HT1080 (cell line): ENCODE results near the gene NME7. TPM values are rescaled to one million over a fixed set of nuclear protein-coding genes. Genes with fewer than 3 reads are reported as not detected.
A peak's percentile ranks its signal among the peaks of the same experiment; 100 is the strongest.
"Not testable (repeated sequence)": the region's sequence is repeated elsewhere in the genome, so short reads cannot be mapped to it uniquely, and the experiment has no call there.

ENCODE experiments used
- DNase-seq: peaks from one replicate; pipeline ENCODE4 v3.0.0-alpha.2; 2015; ENCODE audit warnings: low read depth
- total RNA-seq: library from RNA; depleted of rRNA; stranded (reverse); fragments of >200 nt; shearing (Covaris generic); gene quantifications from 2 replicates; pipeline ENCODE4 v1.2.3, GENCODE V29; 2014

NME7 gene
- total RNA-seq, 1 experiment from 2014 or later = 21.0 TPM

DNA sequence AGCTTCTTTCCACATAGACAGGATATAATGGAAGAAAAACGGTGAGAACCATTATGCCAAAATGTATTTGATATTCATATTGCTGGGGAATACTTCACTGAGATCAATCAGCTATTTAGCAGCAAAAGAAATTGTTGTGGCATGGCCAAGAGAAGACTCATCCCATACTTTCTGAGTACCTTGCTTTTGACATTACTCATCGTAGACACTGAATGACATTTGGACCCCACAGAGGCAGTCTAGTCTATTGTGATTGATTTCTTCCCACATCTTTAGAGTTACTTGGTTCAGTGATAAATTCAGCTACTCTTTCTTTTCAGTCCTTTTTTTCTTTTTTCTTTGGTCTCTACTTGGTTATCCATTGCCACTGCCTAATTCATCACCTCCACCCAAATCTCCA lies 239.0 kb downstream of the NME7 start:
- no peak for DNase-seq

DNA sequence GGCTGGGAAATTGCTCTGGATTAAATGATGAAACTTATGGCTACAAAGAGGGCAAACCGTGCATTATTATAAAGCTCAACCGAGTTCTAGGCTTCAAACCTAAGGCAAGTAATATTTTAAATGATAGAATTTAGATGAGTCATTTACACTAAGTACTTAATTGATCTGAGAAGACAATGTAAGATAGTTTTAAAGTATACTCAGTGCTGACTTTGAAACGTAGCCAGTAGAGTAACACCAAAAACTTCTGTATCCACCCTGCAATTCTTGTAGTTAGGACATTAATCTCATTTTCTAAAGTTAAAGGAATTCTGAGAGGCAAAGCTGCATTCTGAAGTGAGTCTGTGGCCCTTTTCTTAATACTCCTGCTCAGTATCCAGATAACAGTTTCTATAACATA lies 240.3 kb downstream of the NME7 start:
- no peak for DNase-seq

DNA sequence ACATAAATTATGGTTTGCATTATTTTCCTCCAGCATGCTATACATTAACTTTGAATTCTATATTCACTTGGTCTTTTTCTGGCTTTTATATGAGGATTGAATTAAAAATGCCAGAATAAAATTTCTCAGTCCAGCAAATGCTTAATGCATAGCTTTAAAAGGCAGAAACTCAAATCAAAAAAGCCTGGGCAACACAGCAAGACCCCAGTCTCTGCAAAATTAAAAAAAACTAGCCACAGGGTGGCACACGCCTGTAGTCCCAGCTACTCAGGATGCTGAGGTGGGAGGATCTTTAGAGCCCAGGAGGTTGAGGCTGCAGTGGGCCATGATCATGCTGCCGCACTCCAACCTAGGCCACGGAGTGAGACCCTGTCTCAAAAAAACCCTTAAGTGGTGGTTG lies 241.3 kb downstream of the NME7 start:
- no peak for DNase-seq

DNA sequence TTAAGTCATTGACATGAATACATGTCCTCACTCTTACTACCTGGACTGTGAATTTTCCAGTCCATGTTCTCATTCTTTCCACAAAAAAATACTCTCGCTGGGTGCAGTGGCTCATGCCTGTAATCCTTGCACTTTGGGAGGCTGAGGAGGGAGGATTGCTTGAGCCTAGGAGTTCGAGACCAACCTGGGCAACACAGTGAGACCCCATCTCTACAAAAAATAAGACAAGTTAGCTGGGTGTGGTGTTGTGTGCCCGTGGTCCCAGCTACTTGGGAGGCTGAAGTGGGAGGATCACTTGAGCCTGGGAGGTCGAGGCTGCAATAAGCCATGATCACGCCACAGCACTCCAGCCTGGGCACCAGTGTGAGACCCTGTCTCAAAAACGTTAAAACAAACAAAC lies 242.0 kb downstream of the NME7 start:
- DNase-seq = not testable (repeated sequence)

DNA sequence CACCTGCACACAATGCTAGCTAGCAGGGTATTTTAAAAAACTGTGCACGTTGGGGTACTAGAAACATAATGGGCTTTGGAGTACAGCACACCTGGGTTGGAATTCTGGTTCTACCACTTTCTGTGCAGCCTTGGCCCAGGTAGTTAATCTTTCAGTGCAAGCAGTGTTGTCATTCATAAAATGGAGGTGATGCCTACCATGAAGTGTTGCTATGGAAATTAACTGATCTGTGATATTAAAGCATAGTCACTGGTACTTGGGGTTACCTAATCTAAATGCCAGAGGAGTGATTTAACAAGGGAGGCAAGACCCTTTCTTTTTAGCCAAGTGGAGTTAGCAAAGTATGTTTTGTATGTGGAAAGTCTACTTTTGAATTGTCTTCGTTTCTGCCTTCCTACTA lies 243.1 kb downstream of the NME7 start:
- no peak for DNase-seq

DNA sequence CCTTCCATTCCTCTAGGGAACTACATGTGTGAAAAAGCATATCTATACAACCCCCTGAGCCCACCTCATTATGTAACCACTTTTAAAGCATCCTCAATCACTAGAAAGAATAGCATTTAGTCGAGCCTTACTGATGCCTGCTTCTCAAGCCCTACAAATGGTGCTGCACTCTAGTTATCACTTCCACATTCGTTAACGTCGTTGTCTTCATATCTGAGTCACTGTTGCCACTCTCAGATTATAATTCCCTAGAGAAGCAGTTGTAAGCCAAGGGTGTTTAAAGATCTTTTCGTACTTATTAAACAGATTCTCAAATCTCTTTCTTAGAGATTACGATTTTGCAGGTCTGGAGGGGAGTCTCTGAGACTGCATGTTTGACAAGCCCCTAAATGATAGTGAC lies 244.6 kb downstream of the NME7 start:
- DNase-seq = no peak

DNA sequence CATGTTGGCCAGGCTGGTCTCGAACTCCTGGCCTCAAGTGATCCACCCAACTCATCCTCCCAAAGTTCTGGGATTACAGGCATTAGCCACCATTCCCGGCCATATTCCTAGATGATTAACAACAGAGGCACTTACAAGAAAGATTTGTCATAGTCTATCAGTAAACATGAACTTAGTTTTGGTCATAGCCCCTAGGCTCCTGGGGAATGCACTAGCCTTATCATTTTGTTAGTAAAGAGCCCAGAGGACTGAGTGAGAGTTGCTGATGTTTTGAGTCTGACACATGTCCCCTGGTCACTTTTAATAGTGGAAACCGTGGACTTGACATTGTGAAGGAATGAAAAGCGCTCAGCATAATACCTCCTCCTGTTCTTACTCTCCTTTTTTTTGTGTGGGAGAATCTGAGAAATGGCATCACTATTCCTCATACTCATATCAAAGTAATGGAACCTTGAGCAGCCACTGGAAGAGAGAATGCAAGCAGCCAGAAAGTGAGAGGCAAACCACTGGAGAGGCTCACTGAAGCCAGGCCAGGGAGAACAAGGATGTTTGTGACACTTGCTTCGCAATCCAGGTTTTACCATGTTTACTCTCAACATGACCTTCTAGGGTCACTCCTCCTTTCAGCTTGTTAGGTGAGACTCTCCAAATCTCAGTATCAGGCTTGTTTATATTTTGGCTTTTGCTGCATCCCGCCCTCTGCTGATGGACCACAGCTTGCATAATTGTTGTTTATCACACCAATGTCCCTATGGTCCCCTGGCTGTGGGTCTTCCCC lies 246.3 kb downstream of the NME7 start:
- DNase-seq = no peak

DNA sequence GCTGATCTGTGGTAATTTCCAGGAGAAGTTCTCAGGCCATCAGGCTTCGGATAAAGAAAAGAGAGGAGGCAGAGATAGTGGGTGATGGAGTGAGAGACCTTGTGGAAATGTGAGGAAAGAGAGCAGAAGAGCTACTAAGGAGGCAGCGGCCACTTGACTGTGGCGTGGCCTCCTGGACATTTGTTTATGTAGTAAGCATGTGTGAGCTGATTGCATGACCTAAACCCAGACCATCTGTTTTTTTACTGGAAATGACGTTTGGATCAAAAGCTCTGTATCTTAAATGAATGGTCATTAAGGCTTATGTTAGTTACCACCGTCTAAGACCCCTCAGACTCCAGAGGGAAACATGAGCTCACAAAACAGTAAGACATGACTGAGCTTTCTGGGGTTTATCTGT lies 247.5 kb downstream of the NME7 start:
- no peak for DNase-seq

DNA sequence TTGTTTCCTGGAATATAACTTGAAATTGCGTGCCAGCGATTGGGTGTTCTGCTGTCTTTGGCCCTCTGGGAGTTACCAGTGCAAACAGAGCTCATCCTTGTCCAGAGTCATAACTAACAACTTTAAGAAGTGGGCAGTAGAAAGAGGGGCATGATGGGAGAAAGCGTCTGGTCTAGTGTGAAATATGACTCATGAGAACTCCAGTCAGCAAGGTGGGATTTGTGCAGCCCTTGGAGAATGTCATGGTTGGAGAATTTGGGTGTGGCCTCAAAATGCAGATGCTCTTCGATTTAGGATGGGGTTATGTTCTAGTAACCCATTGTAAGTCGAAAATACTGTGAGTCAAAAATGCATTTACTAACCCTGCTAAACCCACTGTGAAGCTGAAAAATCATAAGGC lies 248.2 kb downstream of the NME7 start:
- peak; percentile 84 for DNase-seq

DNA sequence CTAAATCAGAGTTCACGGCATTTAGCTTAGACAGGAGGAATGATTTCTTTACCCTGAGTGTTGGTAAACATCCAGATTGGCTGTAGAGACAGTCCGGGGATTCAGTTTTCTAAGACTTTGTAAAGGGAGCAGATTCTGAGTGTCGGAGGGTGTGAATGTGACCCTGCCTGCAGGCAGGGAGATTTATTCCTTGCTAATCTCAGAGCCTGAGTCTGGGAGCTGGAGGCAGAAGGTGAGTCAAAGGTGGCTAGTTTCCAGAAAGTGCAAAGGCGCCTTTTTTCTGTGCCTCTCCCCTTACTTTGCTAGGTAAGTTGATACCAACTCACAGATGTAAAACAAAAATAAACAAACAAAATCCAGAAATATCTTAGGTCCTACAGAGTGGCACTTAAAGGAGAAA lies 249.4 kb downstream of the NME7 start:
- no peak for DNase-seq

DNA sequence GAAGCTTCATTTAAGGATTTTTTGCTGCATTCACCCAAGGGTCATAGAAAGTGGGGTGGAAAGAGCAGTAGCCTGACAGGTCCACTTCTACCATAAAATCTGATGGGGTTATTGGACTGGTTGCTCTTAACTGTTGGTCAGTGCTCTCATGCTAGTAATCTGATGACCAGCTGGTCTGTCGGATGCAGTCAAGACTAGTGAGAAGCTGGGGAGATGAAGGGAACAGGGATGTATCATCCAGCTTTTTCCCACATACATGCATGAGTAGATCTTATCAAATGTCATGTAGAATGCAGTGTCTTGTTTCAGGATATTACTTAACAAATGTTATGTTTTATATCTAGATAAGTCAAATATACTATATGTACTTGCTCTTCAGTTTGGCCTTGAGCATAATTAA lies 250.0 kb downstream of the NME7 start:
- no peak for DNase-seq

DNA sequence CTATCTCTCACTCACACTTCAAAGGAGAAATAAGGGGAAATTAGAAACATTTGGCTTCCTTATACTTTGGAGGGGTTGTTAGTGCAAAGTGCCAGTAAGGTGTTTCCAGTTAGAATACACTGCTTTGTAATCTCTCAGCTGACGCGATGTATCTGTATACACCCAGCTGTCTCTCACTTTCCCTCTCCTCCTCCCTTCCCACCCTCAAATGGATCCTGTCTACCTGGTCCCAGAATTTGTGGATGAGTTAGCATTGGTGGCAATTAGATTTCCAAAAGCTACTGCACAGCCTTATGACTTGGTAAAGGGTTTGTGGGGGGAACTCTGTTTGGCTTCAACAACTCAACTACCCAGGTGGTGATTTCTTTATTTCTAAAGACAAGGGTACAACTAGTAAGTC lies 250.6 kb downstream of the NME7 start:
- no peak for DNase-seq

DNA sequence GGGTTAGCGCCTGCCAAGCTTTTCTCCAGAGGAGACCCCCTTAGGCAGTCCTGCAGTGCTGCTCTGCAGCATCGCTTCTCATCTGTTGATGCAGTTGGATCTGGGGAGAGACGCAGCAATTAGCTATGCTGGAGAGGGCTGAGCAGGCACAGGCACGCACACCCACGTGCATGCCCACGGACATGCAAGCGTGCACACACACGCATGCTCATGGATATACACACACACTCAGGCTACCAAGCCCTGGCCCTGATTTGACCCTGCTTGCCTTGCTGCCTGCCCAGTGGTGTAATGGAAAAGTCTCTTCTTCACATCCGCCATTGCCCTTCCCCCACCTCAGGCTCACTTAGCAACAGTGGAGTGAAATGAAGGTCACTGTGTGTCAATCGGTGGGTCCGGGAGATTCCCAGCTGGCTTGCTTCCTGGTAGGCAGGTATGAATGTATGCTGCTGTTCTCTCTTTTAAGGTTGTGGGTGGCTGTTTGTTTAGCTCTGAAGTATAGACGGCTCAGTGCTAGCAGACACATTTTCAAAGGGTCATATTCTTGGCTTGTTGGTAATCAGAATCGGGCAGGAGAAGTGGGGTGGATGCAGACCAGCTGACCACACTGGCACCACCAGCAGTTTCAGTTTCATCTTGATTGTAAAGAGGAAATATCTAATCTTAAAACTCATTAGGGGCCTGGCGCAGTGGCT lies 251.6 kb downstream of the NME7 start:
- no peak for DNase-seq

DNA sequence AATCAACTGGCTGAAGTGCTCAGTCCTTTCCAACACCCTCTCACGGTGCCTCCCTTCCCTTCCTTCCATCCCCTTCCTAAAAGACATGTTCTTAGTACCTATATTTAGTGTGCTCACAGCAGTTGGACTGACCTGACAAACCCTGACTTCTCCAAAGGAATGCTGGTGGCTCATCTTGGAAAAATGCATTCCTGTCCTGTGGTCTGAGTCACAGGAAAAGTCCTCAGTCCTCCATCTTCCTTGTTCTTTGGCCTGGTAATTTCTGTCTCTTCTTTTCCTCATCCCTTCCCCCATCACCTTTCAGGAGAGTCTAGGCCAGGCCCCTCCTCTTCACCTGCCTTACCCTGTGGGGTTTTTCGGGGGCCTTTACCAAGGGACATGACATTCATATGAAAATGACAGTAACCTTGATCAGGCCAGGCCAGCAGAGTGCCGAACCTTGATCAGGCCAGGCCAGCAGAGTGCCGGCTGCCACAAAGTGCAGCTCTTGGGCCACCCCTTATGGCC lies 253.9 kb downstream of the NME7 start:
- DNase-seq = peak; percentile 97

DNA sequence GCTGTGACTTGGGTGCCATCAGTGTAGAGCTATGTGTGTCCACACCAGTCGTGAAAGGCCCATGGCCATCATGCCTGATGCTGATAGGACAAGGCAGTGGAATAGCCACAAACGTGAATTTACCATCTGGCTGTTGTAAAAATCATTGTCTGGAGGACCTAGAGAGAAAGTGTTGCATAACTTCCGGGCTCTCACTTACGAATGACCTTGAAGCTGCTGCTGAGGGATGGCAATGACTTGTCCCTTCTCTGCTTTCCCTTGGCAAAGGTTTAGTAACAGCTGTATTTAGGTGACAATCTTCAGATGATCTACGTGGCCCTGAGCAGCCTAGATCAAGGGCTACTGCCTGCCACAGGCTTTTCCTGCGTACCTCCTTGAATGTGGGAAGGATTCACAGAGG lies 255.4 kb downstream of the NME7 start:
- DNase-seq = no peak

DNA sequence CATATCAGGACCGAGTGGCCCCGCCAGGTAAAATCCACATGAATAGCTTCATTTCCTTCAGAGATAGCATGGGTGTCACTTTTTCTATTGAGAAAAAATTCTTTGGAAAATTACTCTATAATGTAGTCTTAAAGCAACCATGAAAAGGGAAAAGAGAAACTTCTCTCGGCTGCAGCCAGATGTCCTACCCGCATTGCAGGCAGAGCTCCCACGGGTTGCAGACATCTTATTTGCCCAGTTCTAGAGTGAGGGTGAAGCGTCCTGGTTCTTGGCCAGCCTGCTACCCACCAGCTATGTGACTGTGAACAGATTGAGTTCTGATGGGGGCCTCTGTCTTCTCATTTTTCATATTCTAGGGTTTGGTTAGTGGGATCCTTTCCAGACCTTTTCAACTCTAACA lies 256.1 kb downstream of the NME7 start:
- DNase-seq = no peak

DNA sequence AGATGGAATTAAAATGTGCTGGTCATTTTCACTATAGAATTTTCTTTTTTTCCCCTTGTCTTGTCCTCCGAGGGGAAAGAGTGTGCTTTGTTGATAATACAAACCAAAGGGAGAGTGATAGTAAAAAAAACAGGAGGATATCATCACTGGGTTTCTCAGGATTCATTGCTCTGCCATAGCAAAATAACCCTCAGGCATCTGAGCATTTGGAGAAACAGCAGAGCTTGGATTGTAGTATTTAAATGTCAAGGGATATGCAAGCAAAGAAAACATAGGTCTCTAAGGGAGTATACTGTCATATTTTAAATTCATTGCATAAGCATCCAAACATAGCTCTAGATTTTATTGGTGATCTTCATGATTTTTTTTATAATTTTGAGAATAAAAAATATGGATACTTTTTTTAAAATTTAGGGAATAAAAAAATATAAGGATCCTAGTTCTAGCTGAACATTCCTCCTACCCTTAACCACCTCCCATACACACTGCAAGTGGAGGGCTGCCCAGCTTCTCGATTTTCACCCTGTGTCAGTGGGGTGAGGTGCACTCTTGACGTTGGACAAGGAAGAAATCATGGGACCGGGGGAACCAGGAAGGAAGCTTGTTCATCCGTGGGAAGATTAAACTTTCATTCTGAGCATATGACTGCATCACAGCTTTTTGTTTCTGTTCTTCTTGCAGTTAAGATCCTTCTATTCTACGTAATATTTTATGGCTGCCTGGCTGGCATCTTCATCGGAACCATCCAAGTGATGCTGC lies 256.7 kb downstream of the NME7 start:
- DNase-seq = no peak

DNA sequence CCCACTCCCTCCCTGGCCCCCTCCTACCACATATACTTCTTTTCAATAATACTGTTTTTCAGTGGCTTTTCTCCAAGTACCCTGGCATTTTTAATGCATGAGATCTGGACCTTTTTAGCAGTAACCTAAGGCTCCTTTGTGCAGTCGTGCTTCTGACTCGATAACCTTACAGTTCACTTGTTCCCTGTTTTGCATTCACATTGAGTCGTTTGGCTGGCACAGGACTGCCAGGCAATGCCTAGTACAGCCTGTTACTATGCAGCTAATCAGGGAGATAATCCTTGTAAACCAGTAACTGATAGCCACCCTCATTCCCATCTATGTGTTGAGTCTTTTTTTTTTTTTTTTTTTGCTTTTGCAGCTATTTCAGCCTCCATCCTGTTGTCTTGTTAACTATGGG lies 257.4 kb downstream of the NME7 start:
- DNase-seq = no peak

DNA sequence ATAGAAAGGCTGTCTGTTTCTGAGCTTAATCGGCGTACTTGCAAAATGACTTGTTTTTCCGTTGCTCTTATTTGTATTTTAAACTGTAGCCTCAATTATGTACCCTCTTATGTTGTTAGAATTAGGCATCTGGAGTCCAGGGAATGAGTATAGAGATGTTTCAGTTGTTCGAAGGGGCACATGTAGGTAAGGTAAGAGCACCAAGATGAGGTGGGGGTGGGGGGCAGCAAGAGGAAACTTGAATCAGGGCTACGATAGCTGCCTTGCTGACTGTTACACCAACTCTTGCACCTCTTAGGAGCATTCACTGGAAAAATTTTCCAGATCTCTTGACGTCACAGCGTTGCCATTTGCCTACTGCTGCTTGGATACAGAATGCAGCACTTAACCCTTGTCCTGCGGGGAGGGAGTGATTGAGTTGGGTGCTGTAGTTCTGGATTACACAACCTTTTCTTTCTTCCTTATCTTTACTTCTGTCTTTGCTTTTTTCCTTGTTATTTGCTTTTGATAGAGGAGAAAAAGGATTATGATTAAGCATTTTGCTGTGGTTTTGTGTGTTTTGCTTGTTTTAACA lies 257.9 kb downstream of the NME7 start:
- DNase-seq = peak; percentile 55

DNA sequence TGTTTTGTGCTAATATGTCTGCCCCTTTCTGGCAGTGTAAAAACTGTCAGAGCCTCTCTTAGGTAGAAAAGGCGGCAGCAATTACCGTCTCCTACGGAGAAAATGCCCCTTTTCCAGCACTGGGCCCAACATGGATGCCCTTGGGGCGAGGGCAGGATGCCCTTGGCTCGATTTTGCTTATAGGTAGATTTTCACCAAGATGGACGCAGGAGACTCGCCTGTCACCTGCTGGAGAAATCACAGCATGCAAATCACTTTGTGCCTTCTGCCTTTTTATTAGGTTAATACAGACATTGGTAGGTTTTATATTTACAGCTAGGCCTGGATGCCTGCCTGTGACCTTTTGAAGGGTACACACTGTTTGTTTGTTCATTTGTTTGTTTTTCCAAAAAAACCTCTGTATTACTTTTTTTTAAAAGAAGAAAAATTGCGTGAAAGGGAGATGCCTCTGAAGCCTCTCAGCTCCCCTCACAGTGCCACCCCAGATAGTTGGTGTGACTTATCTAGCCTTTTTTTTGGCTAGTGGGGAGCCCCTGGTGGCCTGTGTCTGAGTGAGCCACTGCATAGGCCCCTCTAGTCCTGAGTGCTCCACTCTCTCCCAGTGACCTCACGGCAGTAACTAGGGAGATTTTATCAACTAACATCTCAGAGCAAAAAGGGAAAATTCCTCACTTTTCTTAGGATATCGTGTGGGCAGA lies 258.6 kb downstream of the NME7 start:
- DNase-seq = no peak

DNA sequence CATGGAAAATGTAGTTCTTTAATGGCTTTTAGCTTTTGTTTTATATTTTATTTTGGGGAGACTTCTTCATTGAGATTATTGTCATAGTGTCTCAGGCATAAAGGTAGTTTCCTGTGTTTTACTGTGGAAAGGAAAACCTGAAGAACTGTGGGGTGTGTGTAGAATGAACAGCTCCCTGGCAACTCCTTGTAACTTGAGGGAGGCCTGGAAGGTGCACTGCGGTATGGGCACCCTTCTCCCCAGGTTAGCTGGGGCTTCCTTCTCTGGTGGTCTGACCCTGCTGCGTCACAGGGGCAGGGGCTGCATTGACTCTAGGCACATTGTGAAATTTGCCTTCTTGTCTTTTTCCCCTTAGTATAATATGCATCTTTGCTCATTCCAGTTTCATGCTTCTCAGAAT lies 259.4 kb downstream of the NME7 start:
- DNase-seq = no peak
